ENCODE measurements around the gene PLXNA2.
A peak's percentile ranks its signal among the peaks of the same experiment; 100 is the strongest.

PLXNA2 gene, protein sequence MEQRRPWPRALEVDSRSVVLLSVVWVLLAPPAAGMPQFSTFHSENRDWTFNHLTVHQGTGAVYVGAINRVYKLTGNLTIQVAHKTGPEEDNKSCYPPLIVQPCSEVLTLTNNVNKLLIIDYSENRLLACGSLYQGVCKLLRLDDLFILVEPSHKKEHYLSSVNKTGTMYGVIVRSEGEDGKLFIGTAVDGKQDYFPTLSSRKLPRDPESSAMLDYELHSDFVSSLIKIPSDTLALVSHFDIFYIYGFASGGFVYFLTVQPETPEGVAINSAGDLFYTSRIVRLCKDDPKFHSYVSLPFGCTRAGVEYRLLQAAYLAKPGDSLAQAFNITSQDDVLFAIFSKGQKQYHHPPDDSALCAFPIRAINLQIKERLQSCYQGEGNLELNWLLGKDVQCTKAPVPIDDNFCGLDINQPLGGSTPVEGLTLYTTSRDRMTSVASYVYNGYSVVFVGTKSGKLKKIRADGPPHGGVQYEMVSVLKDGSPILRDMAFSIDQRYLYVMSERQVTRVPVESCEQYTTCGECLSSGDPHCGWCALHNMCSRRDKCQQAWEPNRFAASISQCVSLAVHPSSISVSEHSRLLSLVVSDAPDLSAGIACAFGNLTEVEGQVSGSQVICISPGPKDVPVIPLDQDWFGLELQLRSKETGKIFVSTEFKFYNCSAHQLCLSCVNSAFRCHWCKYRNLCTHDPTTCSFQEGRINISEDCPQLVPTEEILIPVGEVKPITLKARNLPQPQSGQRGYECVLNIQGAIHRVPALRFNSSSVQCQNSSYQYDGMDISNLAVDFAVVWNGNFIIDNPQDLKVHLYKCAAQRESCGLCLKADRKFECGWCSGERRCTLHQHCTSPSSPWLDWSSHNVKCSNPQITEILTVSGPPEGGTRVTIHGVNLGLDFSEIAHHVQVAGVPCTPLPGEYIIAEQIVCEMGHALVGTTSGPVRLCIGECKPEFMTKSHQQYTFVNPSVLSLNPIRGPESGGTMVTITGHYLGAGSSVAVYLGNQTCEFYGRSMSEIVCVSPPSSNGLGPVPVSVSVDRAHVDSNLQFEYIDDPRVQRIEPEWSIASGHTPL (N-terminal part only)

DNA sequence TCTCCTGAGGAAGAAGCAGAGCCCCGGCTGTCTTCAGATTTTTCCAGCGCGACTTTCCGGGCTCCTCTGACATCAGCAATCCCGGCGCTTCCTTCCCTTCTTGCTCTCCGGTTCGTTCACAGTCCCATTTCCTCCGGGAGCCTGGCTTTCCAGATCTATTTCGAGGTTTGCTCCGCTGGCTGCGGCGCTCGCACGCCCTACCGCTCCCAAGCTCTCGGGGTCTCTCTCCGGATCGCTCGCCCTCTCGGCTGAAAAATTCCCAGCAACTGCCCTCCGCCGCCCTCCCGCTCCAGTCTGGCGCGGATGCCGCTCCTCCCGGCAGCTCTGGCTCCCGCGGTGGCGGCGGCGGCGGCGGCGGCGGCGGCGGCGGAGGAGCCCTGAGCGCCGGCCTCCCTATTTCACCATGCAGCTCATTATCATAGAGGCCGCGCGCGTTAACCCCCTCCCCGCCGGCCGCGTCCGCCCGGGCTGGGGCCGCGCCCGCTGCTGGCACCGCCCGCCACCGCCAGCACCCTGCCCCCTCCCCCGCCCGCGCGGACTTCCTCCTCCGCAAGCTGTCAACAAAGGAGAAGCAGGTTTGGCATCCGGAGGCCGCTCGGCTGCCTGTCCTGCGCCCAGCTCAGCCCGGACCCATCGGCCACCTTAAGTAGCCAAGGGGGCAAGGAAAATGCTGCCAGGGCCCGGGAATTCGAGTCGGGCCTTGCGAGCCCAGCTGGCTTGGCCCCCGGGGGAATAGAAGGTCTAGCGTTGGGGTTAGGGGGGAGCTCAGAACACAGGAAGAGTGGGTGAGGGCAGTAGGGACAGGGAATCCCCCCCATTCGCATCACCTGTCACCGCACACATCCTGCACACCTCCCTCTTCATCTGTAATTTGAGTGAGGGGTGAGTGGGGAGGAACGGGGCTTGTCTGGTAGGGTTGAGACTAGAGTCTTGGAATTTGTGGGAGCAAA, at the start of gene PLXNA2:
Gene PLXNA2 (minus strand): TSS at position 418 of the 950 bp plus-strand sequence. CDS start 26,462 bp downstream, outside the sequence.
- peak in 13 of 14 donors; percentile 22 to 91 (median 63) for DNase-seq

DNA sequence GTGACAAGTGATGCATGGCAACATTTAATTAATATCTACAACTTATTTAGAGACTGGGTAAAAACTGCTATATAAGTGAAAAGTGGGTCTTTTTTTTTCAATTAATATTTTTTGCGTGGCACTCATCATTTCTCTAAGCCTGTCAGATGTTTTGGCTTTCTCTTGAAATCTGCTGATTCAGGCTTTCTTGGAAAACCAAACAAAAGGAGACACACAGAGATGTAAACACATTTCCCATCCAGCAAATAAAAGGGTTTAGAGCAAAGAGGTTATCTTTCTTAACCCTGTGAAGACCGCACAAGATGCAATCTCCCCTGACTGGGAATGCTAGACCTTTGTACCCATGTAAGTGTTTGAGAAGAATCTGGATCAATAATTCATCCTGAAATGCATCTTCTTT, 48.7 kb upstream of the PLXNA2 start:
- DNase-seq, result no peak

DNA sequence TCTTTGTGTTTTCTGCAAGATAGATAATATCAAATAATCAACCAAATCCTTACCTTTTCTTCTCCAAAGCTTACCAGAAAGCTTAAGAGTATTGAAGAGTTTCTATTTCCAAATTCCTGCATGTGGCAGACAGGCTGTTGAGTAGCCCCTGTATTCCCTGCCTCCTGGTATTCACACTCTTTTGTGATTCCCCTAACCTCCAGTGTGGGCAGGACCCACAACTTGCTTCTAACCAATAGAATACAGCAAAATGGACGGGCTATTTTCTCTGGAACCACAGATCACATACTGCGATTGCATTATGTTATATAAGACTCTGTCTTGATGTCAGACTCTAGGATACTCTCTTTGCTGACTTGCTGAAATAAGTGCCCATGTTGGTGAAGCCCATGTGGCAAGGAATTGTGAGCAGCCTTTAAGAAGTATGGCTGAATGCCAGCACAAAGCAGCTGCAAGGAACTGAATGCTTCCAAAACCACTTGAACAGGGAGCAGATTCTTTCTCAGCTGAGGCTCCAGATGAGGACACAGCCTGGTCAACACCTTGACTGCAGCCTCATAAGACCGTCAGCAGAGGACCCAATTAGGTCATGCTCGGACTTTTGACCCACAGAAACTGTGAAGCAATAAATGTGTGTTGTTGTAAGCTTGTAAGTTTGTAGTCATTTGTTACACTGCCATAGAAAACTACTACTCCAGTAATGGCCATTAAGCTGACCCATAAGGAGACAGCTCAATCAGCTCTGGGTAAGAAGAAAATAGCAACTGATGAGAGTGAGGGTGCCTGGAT, 47.9 kb upstream of the PLXNA2 start:
- DNase-seq, result no peak

DNA sequence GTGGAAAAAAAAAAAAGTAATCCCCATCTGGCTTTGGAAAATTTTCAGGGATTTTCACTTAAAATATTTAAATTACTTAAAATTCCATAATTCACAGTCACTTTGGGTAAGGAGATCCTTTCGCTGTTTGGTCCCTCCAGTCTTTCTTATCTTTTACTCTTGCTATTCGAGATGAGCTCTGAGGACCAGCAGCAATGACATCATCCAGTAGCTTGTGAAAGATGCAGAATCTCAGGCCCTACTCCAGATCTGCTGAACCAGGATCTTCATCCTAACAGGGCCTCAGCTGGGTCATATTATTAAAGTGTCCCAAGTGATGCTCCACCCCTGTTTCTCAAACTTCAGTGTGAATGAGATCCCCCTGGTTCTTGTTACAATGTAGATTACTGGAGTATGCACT, 46.9 kb upstream of the PLXNA2 start:
- DNase-seq, result no peak

DNA sequence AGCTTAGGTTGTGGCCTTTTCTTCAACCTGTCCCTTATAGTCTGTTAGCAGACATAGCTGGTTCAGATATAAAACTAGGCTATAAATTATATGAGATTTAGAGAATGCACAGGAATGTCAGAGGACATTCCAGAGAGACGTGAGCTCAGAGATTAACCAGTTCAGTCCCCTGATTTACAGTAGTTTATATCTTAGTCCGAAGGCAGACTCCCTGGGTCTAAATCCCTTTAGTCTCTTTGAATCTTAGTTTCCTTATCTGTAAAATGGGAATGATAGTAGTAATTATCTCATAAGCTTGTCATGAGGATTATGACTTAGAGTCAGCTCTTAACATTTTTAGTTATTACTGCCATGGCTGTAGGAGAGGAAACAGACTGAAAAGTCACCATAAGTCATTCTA, 45.5 kb upstream of the PLXNA2 start:
- no peak for DNase-seq

DNA sequence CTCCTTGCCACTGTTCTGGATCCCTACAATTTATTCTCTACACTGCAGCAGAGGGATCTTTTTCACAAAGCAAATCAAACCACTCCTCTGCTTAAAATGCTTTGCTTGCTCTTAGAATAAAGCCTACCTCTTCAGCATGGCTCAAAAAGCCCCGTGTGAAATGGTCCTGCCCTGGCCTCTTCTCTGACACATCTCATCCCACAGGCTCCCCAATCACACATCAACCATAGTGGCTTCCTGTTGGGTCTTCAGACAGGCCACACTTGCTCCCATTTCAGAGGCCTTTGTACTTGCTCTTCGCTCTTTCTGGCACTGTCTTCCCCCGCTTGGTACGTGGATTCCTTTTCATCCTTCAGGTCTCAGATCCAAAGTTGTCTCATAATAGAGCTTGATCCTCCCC, 44.3 kb upstream of the PLXNA2 start:
- DNase-seq, result no peak

DNA sequence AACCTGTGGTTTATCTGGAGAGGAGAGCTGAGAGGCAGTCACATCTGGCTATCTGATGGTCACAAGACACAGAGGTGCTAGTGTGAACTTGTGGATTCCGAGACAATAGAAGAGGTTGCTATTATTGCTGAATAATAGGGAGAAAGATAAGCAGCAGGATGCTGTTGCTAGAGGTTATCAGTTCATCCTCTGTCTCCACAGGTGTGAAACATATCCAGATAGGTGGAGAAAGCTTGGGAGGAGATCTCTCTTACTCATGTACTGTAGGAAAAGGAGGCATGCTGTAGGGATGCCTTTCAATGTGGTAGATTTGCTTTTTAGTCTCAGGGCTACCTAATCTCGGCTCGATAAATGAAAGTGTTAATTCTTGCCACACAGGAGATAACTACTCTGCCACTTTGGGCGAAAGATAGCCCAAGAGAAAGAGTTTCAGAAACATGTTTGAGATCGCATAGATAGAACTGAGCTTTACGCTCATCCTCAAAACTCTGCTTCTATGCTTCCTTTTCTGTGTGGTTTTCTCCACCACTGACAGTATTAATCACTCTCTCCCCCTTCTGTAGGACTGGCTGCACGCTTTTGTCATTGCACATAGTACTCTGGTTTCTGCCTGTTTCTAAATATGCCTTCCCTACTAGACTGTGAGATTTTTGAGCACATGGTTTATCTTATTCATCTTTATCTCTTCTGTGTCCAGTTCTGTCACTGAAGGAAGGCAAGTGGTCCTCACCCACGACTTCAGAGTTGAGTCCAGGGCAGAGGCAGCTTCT, 36.7 kb upstream of the PLXNA2 start:
- DNase-seq, result no peak

DNA sequence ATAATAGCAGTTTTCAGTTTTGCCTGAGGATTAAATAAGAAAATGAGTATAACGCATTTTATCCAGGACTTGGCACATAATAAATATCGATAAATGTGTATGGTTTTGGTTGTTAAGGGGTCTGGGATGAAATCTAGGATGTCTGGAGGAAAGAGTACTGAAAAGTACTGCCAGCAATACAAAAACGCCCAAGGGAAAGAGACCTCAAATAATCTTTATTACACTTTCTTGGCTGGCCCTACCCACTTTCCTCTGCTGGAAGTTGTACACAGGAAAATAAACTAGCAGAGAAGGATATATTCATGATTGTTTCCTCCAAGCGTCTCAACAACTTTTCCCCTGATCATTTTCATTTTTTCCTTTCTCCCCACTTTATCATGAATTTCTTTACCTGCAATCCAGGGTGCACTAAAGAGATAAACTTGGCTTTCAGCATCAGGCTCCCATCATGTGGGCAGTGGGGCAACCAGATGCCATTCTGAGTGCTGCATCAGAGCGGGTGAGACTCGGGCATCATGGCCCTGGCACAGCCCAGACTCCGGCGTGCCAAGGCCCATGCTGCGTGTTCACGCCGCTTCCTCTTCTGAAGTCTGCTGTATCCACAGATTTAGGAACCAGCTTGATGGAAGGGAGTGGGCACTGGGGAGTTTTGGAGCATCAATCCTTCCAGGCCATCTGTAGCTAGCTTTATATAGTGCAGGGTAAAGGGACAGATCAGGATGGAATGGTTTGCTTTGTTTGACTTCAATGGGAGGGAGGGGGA, 35.8 kb upstream of the PLXNA2 start:
- DNase-seq, result peak in 1 of 14 donors; percentile 93

DNA sequence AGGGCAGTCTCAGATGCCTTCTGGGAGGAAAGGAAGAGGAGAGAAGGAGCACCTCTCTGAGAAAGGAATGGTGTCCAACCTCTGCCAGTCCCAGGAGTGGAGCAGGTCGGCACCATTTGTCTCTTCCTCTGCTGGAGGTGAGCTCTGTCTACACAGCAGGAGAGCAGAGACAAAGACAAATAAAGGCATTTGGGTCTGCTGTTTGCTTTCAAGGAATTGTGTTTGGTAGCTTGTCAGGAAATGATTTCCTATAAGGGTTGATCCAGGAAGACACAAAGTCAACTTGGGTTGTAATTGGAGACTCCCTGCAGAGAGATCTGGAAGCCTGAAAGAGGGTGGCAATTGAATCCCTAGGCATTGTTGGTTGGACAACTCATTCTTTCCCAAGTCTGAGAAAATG, 34.5 kb upstream of the PLXNA2 start:
- DNase-seq, result no peak

DNA sequence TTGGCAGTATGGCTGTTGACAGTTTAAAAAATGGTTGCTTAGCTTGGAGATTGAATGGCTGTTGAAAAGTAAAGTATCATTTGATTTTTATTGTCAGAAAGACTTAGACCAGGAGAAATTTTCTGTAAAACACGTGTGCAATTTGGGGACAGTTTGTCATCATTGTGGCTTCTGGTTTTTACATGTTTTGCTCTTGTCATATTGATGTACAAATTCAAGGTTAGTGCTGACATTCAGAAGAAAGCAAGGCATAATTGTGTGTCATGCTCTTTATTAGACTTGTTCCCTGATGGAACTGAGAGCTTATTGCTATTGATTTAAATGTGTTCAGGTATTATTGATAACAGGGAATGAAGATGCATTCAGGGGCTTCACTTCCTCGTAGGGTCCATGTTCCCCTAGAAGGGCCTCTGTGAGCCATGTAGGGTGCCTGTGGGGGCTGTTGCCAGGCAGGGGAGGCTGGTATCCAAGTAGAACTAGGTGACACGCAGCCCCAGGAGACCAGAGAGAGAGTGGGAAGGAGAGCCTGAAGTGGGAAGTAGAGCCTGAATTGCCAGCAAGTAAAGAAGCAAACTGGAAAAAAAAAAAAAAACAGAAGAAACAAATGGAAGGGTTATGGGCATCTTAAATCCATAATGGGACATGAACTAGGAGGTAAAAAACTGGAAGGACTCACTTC, 32.7 kb upstream of the PLXNA2 start:
- no peak for DNase-seq

DNA sequence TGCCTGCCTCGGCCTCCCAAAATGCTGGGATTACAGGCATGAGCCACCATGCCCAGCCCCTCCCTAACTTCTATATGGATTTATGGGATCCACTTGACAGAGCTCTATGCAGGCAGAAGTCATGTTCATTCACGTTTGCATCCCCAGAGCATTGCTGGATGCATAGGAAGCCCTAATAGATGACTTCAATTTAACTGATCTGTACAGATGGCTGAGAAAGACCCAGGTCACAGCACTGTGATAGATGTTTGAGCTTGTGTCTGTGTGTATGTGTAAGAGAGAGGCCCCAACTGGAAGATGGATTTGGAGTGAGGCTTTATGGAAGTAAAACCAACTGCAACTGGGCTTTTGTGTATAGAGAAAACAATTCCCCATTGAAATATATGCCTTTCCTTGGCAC, 30.9 kb upstream of the PLXNA2 start:
- no peak for DNase-seq

DNA sequence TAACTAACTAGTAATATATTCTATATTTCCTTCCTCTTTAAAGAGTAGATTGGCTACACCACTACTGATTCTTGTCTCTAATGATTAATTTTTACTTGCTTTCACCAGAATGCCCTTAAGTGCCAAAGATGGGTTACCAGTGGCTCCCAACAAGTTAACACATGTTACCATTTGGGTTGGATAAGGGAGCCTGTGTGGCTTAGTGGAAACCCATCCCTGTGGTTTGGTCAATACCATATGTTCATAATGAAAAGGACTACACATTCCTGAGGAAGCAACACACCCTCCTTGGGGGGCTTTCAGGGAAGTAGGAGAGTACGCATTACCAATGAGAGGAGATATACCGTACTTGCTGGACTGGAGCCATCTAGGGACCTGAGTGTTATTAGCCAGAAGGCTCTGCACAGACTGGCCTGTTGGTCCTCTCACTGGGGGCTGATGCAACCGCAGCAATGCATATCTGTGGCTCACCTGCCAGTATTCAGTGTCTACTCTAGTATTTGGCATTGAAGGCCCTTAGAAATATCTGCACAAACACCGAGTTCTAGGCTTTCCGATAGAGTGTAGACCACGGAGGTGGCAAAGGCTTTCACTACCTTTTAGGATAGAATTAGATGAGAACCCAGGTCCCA, 29.3 kb upstream of the PLXNA2 start:
- DNase-seq, result no peak

DNA sequence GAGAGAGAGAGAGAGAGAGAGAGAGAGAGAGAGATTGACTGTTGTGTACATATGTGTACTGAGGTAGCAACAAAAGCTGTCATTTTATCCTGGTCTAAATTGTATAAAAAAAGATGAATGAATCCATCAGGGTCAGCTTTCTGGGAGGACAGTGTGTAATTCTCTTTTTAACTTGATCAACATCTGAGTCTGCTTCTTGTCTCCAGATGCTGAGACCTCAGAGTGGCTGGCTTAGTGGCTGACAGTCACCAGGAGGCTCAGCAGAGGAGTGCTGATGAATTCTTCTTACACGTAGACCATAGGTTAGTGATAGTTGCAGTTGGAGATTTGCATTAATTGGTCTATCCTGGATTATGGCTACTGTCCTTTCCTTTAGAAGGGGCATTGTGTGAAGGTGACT, 28.5 kb upstream of the PLXNA2 start:
- DNase-seq, result no peak

DNA sequence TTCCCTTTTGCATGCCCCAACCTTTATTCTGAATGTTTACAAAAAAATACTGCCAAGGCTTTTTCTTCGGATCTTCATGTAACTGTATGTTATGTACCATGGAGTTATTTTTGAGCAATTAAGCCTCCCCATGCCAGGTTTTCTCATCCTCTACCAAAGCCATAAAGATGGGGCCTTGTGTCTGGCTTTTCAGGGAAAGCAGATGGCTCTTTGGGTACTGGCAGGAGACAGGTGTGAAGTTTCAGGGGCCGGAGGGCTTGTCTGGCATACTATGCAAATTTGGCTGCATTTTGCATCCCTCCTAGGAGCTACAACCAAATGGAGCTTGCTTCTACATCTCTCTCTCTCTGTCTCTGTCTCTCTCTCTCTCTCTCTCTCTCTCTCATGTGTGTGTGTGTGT, 28.1 kb upstream of the PLXNA2 start:
- DNase-seq, result peak in 1 of 14 donors; percentile 81

DNA sequence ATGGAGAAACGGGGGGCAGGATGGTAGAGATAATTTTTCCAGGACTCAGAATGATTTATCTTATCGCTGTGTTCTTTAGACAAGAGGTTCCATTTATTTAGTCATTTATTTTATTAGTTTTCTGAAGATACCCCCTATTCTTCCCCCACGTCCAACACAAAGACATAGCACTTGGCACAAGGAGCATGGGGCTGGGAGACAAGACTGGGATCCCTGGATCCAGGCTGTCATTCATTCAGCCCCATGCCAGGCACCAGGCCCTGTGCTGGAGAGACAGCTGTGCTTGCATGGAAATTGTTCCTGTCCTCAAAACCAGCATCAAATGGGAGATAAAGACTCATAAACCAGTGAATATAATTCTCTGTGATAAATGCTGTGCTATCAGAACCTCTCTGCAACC, 27.1 kb upstream of the PLXNA2 start:
- DNase-seq, result no peak

DNA sequence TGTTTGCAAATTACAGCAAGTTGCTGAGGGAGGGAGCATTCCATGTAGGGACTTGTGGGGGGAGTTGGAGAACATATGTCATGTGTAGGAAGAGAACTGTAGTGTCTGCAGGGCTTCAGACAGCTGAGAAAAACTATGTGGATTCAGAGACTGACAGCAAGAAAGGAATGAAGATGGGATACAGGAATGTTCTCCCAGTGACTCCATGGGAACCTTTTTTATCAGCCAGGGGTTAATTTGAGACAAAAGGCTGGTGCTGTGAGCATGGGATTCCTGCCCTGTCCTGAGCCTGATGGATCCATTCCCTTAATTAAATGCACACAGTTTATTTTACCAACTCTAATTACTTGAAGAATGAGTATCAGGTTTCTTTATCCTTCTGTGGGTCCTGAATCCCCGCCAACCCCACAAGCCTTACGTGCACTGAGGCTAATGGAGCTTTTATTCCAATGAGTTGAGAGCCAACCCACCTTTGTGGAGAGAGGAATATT, 26.5 kb upstream of the PLXNA2 start:
- no peak for DNase-seq

DNA sequence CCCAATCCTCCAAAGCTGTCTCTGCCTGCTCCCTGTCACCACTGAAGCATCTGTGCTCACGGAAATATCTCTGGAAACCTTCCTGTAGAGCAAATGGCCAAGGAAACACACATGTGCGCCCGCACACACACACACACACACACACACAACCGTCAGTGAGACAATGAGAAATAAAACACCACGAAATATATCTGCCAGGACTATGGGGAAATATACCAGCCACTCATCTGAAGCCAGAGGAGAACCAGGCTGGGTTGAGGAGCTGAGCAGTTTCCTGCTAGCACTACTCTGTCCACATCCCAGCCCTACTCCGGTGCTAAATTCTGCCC, 25.1 kb upstream of the PLXNA2 start:
- peak in 1 of 14 donors; percentile 39 for DNase-seq

DNA sequence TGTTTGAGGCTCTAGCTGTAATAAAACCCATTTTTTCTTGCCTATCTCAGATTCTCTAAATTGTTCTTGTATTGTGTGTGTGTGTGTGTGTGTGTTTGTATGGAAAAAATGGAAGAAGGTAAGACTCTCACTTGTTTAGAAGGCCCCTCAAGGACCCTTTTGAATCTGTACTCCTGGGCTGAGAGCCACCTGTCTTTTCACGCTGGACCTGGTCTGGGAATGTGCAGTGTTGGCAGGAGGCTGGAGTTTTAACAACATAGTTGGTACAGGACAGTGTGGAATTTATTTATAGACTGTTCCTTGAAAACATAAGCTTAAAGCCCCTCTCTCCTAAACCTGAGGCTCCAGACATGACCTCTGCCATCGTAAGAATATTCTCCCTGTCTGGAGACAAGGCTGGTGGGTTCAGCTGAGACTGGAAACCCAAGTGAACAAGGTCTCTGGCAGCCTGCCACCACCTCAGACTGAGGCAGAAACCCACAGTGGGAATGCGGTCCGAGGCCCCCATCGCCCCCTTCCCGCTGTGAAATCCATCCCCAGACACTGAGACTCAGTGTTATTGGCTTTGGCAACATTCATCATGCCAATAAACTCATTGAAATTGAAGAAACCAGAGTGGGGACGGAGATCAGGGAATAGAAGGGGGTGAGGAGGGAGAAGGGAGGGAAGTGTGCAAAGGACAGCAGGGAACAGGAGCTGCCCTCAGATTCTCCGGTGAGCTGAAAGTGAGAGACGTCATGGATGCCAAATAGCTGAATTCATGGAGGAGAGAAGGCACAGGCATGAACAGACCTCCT, 24.6 kb upstream of the PLXNA2 start:
- DNase-seq, result no peak

Measured in C1 segment of cervical spinal cord (tissue), 14 donors.